T1000 (cell line): ENCODE data around the gene CR1L.
"Not testable (repeated sequence)": the region's sequence is repeated elsewhere in the genome, so short reads cannot be mapped to it uniquely, and the experiment has no call there.

ENCODE experiments used
- DNase-seq: peaks from one replicate; lab custom pipeline; 2025; ENCODE audit warnings: mixed read lengths; lab: John Stamatoyannopoulos, UW

Gene CR1L

GRCh38 chr1:207644852-207645634, at the start of gene CR1L:
TSS of gene CR1L (plus strand) at chr1:207645133. CDS start at chr1:207645234, 101 bp downstream.
- DNase-seq, result no peak

- DNase-seq, result no peak
Observed at GRCh38 chr1:207603777-207604176, 41.2 kb upstream of the CR1L start.

GRCh38 chr1:207605444-207606361, 39.2 kb upstream of the CR1L start:
- no peak for DNase-seq

- no peak for DNase-seq
Observed at GRCh38 chr1:207606362-207606755, 38.6 kb upstream of the CR1L start.

GRCh38 chr1:207612762-207613161, 32.2 kb upstream of the CR1L start:
- no peak for DNase-seq

GRCh38 chr1:207619871-207620542, 24.9 kb upstream of the CR1L start:
- DNase-seq, result no peak

- no peak for DNase-seq
Observed at GRCh38 chr1:207620543-207620893, 24.4 kb upstream of the CR1L start.

GRCh38 chr1:207625504-207626071, 19.3 kb upstream of the CR1L start:
- not testable (repeated sequence) for DNase-seq

- no peak for DNase-seq
Observed at GRCh38 chr1:207626972-207627337, 18.0 kb upstream of the CR1L start.

GRCh38 chr1:207627496-207627895, 17.4 kb upstream of the CR1L start:
- no peak for DNase-seq

- no peak for DNase-seq
Observed at GRCh38 chr1:207628776-207629175, 16.2 kb upstream of the CR1L start.

- DNase-seq, result no peak
Observed at GRCh38 chr1:207631137-207631536, 13.8 kb upstream of the CR1L start.

- no peak for DNase-seq
Observed at GRCh38 chr1:207633226-207633625, 11.7 kb upstream of the CR1L start.

- not testable (repeated sequence) for DNase-seq
Observed at GRCh38 chr1:207633699-207634289, 11.1 kb upstream of the CR1L start.

- DNase-seq, result not testable (repeated sequence)
Observed at GRCh38 chr1:207634293-207634692, 10.6 kb upstream of the CR1L start.

- DNase-seq, result not testable (repeated sequence)
Observed at GRCh38 chr1:207635569-207636186, 9.3 kb upstream of the CR1L start.

- DNase-seq, result not testable (repeated sequence)
Observed at GRCh38 chr1:207638487-207639145, 6.3 kb upstream of the CR1L start.

GRCh38 chr1:207639362-207639761, 5.6 kb upstream of the CR1L start:
- DNase-seq, result not testable (repeated sequence)

GRCh38 chr1:207644166-207644851, 624 bp upstream of the CR1L start:
- no peak for DNase-seq

- DNase-seq, result no peak
Observed at GRCh38 chr1:207645635-207646081, 725 bp downstream of the CR1L start.
